GM12891 (cell line): ENCODE data around the gene SDK1.

Source experiments
- POLR2A ChIP-seq: IDR thresholded peaks from 2 replicates; pipeline ENCODE4 v1.6.1; 2011; ENCODE audit warnings: low read depth, low read length, control low read depth
- SPI1 ChIP-seq: IDR thresholded peaks from 2 replicates; pipeline ENCODE4 v1.6.1; 2011; ENCODE audit warnings: low read depth, low read length, control low read depth
- TAF1 ChIP-seq: IDR thresholded peaks from 2 replicates; pipeline ENCODE4 v1.6.1; 2011; ENCODE audit warnings: low read depth, low read length, control low read depth

GRCh38 chr7:3540456-3541220 is 239.6 kb downstream of the SDK1 start:
- TF ChIP-seq POLR2A = no peak
- TF ChIP-seq SPI1 = no peak
- TF ChIP-seq TAF1 = no peak
